ENCODE data around the gene KCNJ2.

- no peak for TF ChIP-seq EZH2 (IDR thresholded peaks at IDR 0.05; ENCODE audit: insufficient read depth, poor library complexity, severe bottlenecking)
- TF ChIP-seq EZH2phosphoT487 (IDR thresholded peaks at IDR 0.05; ENCODE audit: insufficient read depth, low read depth): no peak
Measured at GRCh38 chr17:70195091-70195490, 25.8 kb downstream of the KCNJ2 start.

Measured in GM23248 (cell line).